OCI-LY7 (cell line): ENCODE measurements around the gene PGM2L1.

Experiments
- CTCF ChIP-seq: fragments of 200-600 bp; sonication (generic); conservative IDR thresholded peaks from 2 replicates; pipeline ENCODE4 v1.5.1; 2014; ENCODE audit warnings: mild to moderate bottlenecking, antibody characterized with exemption, low read length, moderate library complexity, mixed read lengths
- EZH2phosphoT487 ChIP-seq: fragments of 200-600 bp; sonication (generic); IDR thresholded peaks from 2 replicates; pipeline ENCODE4 v1.6.1; 2018; ENCODE audit warnings: low read depth, borderline replicate concordance, mild to moderate bottlenecking, mixed run types, antibody characterized with exemption, low read length, moderate library complexity, mixed read lengths

- no peak for TF ChIP-seq CTCF
- no peak for TF ChIP-seq EZH2phosphoT487
Measured at GRCh38 chr11:74370123-74370522, 28.1 kb downstream of the PGM2L1 start.
